Iris pigment epithelial cell (primary cell): ENCODE measurements around the gene PITPNM3.

ENCODE experiments used
- DNase-seq: peaks from one replicate; pipeline ENCODE4 v3.0.0-alpha.2; 2011; ENCODE audit warnings: low read depth

PITPNM3 gene

GRCh38 chr17:6443692-6444570 is 112.4 kb downstream of the PITPNM3 start, which contains the start of gene PIMREG:
Gene PIMREG, plus strand, starts transcription at chr17:6444455. Its CDS starts 656 bp downstream, at chr17:6445111.
- peak; percentile 94 for DNase-seq

- no peak for DNase-seq
Observed at GRCh38 chr17:6442775-6443174, 113.6 kb downstream of the PITPNM3 start.

GRCh38 chr17:6439951-6440350 is 116.4 kb downstream of the PITPNM3 start:
- DNase-seq: no peak

- DNase-seq: no peak
Observed at GRCh38 chr17:6437956-6438355, 118.4 kb downstream of the PITPNM3 start.

- DNase-seq: no peak
Observed at GRCh38 chr17:6437466-6437865, 118.9 kb downstream of the PITPNM3 start.

- peak; percentile 64 for DNase-seq
Observed at GRCh38 chr17:6435968-6436367, 120.4 kb downstream of the PITPNM3 start.

- DNase-seq: no peak
Observed at GRCh38 chr17:6435051-6435450, 121.3 kb downstream of the PITPNM3 start, which contains the start of gene AIPL1. Gene AIPL1, minus strand, starts transcription at chr17:6435121. Its CDS starts 17 bp downstream, at chr17:6435104.

GRCh38 chr17:6430769-6431168 is 125.6 kb downstream of the PITPNM3 start:
- no peak for DNase-seq

GRCh38 chr17:6429266-6429665 is 127.1 kb downstream of the PITPNM3 start:
- no peak for DNase-seq

- DNase-seq: no peak
Observed at GRCh38 chr17:6428207-6428965, 128.0 kb downstream of the PITPNM3 start.

- DNase-seq: peak; percentile 71
Observed at GRCh38 chr17:6427279-6427781, 129.0 kb downstream of the PITPNM3 start.

- no peak for DNase-seq
Observed at GRCh38 chr17:6426356-6427101, 129.8 kb downstream of the PITPNM3 start.

GRCh38 chr17:6425407-6425806 is 130.9 kb downstream of the PITPNM3 start:
- DNase-seq: no peak

GRCh38 chr17:6423931-6424330 is 132.4 kb downstream of the PITPNM3 start:
- no peak for DNase-seq

- no peak for DNase-seq
Observed at GRCh38 chr17:6422654-6423241, 133.6 kb downstream of the PITPNM3 start.

- DNase-seq: peak; percentile 64
Observed at GRCh38 chr17:6421700-6422604, 134.4 kb downstream of the PITPNM3 start.

- peak; percentile 36 for DNase-seq
Observed at GRCh38 chr17:6420173-6420641, 136.1 kb downstream of the PITPNM3 start.

- no peak for DNase-seq
Observed at GRCh38 chr17:6415616-6416015, 140.7 kb downstream of the PITPNM3 start.

- peak; percentile 64 for DNase-seq
Observed at GRCh38 chr17:6413065-6413464, 143.3 kb downstream of the PITPNM3 start.

GRCh38 chr17:6408735-6409134 is 147.6 kb downstream of the PITPNM3 start:
- DNase-seq: no peak
